ENCODE data around the gene KRT36. TPM values are rescaled to one million over a fixed set of nuclear protein-coding genes. Genes with fewer than 3 reads are reported as not detected.

Gene KRT36
- total RNA-seq, 1 donor from 2014 or later = not detected

DNA sequence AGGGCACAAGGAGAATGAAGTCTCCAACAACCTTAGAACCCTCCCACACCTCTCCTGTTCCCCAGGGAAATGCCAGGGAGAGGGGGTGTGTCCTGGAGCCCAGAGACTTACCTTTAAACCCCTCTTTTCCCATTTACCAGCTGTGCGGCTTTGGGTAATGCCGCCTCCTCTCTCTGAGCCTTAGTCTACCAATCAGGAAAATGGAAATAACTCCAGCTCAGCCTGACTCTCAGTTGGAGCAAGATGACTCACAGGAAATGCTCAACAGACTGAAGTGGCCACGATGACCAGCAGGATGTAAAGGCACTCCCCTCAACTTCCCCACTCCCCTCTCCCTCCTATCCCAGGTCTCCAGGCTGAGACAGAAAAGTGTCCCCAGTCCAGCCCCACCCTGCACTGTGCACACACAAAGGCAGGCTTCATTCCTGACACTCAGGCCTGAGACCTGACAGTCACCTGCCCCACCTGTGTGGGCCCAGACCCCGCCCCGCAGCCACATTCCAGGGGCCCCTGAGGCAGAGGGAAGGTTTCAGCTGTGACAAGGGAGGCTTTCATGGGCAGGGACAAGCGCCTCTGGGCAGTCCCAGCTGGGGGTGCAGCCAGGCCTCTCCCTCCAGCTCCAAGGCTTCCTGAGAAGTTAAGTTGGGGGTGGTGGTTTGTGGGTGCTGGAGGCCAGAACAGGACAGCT lies 32.0 kb upstream of the KRT36 start:
- no peak for DNase-seq

DNA sequence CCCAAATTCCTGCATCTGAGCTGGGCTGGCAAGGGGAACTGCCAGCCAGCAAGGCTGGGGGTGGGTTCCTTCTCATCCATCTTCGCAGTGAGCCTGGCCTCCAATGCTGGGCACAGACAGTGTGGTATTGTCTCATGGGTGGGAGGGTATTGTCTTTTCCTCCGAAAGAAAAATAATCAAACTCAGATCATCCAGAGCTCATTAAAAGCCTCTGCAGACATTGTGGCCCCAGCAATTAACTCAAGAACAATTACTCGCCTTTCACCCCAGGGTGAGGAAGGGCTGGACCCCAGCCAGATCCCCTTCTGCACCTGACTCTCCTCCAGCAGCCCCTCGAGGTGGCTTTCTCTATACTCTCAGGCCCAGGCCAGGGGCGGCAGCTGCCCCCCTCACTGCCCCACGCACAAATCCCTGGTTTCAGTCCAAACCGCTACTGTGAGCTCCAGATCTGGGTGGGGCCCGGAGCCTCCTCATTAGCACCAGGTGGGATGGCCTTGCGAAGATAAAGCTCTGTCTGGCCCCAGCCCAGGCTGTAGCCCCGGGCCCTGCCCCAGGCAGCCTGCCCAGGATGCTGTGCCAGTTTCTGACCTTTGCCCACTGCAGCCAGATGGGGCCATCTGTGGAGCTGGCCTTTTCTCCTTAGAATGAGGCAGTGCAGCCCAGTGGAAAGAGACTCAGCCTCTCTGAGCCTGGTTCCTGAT lies 31.3 kb upstream of the KRT36 start:
- no peak for DNase-seq

DNA sequence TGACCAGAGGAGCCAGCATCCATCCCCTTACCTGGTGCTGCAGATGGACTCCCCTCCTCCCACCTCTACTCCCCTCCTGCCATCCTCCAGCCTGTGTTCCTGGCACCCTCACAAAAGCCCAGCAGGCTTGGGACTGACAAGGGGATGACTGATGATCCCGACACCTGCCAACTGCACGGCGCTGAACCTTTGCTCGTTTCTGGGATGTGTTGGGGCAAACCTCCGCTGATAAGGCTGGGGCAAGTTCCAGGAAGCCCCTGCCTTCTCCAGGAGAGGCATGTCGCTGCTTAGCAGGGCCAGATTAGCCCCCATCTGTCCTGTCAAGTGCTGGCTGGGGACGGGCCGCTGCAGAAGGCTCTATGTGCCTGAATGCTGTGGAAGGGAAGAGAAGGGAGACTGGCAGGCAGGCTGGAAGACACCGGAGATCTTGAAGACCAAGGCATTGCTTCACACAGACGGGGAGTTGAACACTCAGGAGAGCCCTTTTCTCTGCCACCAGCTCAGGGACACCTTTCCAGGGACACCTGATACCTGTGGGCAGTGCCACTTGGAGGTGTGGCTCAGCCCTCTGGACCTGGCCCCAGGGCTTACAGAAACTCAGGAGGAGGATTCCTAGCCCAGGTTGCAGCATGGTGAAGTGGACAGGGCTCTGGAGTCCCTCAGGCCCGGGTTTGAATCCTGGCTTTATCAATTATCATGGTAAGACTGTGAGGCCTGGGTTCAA lies 30.0 kb upstream of the KRT36 start:
- no peak for DNase-seq

DNA sequence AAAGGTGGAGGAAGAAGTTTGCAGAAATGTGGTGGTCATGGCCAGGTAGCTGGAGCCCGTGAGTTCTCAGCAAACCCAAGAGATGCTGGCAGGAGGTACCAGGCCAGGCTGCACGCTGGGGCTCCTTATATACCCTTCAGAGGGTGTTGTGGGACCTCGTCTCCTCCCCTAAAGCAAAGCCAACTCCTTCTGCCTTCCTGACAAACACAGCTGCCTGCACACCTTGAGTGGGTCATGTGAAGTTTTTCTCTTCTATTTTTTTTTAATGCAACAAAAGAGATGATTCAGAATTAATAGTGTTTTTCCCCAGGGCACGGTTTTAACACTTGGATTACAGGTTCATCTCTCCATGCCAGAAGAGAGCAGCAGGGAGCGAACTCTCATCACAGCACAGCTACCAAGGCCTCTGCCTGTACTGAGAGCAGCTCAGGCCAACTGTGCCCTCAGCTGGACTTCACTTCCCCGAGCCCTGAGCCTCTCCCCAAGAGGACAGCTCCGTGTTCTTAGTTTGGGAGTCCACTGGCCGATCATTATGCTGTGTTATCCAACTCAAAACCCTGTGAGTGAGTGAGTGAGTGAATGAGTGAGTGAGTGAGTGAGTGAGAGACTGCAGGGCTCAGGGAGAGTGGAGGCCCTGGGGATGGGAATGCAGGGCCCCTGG lies 29.2 kb upstream of the KRT36 start, which contains the start of gene KRT15:
Gene KRT15, minus strand, starts transcription at position 102 of the 661 bp plus-strand sequence. Its CDS starts 63 bp downstream, at position 39.
- no peak for DNase-seq

DNA sequence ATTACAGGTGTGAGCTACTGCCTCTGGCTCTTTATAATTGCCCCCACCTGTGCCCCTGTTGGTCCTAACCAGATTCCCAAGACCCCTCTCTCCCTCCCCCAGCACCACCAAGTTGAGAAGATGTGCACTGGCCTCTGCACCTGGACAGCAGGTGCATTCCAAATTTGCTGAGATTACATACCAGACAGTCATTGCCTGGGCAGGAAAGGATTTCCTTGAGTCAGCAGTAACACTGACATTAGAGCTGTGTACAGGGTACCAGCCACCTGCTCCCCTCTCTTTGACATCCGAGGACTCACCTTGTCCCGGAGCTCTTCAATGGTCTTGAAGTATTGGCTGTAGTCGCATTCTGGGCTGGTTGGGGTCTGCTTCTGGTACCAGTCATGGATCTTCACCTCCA lies 28.3 kb upstream of the KRT36 start:
- no peak for DNase-seq

DNA sequence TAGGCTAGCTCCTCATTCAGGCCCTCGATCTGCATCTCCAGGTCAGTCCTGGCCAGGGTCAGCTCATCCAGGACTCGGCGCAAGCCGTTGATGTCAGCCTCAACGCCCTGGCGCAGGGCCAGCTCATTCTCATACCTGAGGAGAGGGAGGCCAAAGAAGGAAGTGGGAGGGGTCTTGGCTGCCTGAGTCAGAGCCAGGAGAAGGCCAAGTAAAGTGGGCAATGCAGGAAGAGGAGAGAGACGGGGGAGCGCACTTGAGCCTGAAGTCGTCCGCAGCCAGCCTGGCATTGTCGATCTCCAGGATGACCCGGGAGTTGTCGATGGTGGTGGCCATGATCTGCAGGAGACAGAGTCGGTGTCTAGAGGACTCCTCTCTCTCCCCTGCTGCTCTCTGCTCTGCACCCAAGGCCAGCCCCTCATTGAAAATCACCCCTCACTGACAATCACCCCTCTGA lies 27.1 kb upstream of the KRT36 start:
- DNase-seq = no peak

DNA sequence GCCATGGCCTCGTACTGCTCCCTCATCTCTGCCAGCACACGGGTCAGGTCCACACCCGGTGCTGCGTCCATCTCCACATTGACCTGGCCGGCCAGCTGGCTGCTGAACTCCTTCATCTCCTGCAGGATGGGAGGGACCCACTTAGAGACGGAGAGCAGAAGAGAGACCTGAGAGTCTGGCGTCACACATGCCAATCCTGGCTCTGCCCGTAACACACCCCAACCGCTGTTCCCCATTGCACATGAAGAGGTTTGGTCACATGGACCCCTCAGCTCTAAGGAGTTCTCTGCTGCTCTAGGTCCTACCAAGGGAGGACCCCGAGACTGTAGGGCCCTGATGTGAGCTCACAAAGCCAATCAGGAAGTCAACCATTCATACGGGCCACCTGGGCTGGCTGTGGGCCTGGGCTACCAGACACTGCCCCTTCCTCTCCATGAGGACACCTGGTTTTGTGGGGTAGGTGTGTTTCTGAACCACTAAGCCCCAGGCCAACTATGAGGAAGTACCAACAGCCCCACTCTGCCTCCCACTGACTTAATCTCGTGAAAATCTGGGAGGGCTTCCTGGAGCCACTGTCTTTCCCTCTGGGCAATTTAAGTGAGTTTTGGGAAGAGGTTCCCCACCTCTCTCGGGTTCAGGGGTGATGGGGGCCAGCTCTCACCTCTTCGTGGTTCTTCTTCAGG lies 26.6 kb upstream of the KRT36 start:
- DNase-seq = no peak

DNA sequence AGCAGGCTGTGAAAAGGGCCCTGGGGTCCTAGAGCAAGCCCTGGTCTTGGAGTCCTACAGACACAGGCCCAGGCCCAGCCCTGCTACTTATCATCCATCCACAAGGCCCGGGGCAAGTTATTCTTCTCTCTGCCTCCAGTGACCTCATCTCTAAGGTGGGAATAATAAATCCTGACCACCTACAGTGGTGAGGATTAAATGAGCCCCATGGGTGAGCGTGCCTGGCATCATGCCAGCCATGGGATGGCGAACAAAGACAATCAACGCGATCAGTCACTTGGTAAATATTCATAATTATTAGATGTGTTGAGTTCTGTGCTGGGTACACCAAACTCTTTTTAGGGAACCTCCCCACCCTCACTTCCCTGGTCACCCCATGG lies 23.4 kb upstream of the KRT36 start:
- DNase-seq = no peak

DNA sequence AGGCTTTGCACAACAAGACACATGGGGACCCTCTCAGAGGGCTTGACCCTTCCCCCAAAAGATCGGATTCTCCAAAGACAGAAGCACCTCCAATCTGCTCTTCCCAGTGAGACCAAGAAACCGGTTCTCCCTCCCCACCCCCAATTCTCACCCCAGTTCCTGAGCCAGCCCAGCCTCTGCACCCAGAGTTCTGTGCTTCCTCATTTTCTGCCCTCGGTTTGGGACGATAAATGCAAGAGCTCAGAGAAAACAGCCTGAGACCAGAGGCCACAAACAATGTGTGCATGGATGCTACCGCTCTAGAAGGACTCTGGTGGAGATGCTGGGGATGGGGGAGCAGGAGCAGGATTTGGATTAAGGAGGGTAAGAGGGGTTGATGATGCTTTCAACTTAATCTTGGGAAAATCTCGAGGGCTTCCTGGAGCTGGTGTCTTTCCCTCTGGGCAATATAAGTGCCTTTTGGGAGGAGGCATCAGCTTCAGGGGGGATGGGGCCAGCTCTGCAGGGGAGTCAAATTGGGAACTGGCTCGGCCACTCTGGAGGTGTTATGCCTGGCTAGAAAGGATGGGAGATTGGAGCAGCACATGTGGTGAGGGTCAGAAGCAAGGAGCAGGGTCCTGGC lies 22.9 kb upstream of the KRT36 start:
- DNase-seq = no peak

DNA sequence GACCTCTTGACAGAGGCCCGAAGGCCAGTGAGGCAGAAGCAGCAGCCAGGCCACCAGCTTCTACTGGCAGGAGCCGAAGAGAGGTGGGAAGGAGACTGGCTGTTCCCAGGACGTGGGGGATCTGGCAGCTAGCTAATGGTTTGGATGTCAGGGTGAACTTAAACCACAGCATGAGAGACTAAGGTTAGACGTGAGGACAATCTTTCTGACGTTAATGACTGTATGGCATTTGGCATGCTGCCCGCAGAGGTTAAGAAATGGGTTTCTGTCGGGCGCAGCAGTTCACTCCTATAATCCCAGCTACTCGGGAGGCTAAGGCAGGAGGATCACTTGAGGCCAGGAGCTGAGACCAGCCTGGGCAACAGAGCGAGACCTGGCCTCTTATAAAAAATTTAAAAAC lies 22.0 kb upstream of the KRT36 start:
- DNase-seq = no peak

DNA sequence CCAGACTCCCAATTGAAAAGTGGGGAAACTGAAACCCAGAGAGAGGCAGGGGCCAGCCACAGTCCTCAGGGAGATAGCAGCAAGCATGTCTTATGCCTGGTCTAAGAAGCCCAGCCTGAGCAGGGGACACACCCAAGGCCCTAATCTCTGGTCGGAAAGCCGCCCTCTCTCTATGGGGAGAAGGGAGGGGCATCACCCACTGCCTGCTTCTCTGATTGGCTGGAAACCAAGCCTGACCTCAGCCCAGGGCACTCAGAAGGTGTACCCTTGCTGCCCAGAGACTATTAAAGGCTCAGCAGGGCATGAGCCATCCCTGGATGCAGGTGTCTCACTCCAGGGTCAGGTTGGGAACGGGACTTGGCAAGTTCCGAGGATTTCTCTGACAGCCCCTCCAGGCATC lies 21.4 kb upstream of the KRT36 start:
- DNase-seq = no peak

DNA sequence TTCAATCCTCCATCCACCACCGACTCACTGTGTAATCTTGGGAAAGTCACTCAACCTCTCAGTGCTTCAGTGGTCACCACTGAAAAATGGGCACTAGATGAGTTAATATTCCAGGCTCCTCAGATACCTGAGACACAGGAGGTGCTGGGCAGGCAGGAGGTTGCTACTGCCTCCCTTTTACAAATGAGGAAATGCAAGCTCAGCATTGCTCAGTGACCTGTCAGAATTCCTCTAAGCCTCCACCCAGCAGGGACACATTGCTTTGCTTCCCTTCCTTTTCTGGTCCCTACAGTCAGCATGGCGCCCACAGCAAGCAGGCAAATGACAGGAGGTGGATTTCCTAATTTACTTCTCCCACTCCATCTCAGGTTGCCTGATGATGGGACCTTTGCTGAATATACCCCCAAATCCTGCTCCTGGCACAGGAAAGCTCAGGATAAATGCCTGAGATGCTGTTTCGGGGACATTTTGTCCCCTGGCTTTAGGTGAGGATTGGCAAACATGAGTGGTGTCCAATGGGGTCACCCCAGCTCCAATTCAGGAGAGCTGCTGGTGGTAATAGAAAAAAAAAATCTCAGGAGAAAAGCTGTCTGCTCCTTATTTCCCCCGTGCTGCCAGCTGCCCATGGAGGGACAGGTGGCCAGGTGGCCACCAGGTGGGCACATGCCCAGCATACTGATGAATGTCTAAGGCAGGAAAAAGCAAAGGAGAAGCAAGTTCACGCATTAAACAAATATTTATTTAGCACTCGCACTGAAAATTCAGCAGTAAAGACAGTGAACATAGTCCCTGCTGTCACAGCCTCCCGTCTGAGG lies 20.7 kb upstream of the KRT36 start:
- DNase-seq = no peak

DNA sequence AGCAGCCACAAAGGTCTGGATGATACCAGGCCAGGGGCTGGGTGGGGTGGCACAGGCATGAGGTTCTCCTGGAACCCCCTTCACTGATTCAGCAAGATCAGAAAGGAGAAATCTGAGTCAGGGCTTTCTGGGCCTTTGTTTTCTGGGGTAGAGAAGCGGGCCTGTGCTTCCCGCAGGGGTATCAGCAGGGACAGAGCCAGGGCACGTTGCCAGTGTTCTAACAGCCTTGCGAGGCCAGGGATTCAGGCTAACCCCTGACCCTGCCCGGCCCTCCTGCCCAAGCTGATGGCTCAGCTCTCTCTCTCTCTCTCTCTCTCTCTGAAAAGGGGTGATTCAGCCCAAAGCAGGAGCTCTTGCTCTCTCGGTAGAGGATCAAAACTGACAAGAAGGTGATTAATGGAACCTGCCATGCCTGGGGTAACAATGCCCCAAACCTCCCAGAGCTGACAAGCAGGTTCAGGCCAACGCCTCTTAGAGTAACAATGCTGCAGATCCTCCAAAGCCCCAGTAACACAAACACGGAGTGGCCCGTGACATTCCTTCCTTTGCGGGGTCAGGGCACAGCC lies 17.7 kb upstream of the KRT36 start:
- no peak for DNase-seq

DNA sequence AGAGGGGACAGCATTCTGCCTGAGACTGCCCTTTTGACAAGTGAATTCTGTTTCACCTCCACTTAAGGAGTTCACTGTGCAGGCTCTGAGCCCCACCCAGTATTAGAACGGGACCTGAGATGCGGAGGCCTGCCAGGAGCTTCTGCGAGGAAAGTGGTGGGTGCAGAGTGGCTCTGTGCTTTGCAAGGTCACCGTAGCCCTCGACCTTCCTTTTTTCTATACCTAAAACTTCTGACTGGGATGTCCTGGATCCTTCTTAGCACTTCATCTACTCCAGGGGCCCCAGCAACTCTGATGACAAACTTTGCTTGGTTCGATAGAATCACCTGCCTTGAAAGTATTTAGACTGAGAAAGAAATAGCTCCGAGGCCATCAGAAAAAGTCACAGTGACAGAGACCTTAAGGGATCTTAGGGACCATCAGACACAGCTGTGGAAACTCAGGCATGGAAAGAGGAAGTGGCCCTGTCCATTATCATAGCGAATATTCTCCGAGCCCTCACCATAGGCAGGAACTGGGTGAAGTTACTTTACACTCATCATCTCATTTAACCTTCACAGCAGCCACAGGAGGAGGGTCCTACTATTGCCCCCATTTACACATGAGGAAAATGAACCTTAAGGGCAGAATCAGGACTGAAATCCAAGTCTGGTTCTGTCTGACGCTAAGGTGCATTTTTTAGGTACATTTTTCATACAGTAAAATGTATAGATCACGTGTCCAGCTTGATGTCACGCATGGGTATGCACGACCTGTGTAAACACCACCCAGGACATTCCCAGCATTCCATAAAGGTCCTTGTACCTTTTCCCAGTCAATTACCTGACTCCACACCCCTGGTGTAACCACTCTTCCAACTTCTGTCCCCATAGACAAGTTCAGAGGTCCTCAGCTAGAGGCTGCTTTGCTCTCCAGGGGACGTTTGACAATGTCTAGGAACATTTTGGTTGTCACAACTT lies 16.4 kb upstream of the KRT36 start:
- no peak for DNase-seq

DNA sequence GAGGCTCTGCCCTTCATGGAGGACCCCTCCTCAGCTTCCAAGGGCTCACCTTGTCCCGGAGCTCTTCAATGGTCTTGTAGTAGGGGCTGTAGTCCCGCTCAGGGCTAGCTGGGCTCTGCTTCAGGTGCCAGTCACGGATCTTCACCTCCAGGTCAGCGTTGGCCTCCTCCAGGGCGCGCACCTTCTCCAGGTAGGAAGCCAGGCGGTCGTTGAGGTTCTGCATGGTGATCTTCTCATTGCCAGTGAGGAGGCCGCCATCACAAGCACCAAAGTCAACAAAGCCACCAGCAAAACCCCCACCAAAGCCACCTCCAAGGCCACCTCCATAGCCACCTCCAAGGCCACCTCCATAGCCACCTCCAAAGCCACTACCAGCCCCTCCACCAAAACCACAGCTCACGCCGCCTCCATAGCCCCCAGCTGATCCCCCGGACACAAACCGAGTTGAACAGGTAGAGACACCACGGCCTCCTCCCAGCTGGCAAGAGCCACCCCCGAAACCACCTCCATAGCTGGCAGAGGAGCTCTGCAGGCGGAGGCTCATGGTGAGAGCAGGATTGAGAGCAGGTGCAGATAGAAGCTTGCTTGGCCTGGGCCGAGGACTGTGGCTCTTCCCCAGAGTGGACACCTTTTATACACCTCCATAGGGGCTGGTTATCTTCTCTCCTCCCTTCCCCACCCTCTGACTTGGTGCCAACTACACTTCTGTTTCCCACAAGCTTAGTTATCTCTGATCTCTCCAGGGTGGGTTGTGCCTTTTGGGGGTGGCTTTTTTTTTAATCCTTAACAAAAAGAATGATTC lies 15.5 kb upstream of the KRT36 start, which contains the start of gene KRT13:
Gene KRT13, minus strand, starts transcription at position 606 of the 802 bp plus-strand sequence. Its CDS starts 62 bp downstream, at position 544.
- DNase-seq = no peak

DNA sequence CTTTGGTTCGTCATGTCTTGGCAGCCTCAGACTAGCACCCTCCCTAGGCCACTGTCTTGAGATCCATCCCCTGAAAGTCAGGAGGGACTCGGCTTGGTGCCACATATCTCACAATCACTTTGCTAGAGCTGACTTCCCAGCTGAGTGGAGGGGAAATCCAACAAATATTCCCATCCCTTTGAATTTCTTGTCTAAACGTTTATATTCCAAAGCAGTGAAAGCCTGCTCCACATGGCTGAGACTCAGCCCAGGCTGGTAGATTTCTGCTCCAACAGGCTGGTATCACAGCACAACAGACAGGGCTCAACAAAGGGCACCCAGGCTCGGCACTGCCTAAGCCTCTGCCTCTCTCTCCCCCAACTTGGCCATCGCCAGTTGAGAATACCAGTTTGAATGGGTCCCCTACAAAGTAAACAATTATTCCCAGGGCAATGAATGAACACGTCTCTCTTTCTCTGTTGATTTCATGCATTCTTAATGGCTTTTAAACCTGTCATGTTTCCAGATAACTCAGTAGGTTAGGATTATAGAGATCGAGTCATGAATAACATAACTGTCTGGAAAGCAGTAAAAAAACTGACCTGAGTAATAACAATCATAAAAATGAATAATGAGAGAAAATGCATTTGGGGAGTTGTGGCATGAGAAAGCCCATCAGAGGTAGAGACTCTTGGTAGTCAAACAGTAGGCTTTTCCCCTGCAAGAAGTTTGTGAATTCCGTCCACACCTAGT lies 14.7 kb upstream of the KRT36 start:
- DNase-seq = no peak

DNA sequence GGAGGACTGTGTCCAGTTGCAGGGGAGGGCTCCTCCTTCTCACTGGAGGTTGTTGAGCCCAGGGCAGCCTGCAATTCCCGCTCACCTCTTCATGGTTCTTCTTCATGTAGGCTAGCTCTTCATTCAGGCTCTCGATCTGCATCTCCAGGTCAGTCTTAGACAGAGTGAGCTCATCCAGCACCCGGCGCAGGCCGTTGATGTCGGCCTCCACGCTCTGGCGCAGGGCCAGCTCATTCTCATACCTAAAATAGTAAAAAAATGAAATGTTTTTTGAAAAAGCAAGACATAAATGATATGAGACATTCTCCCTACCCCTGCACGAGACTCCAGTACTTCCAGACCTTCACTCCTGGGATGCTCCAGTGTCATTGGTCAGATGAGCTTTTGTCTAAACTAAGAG lies 13.5 kb upstream of the KRT36 start:
- DNase-seq = no peak

All from occipital lobe (tissue), 2 donors.